GM13976 (cell line): Measurements from ENCODE around the gene MRPS23.

Experiments used
- DNase-seq: peaks from one replicate; pipeline ENCODE4 v3.0.0; 2012; ENCODE audit warnings: low spot score
- in situ Hi-C: fragments of 300-500 bp; cut with MboI; formaldehyde crosslinking; loops from one replicate; pipeline ENCODE4 v1.12.0; 2022; ENCODE audit warnings: low sequenced_read_pairs, mixed read lengths, inconsistent platforms; ENCODE audit not compliant: unreplicated experiment
- TF ChIP-seq, protein P1 (sequence below): IDR thresholded peaks from 2 replicates; pipeline ENCODE4 v1.5.1; 2012; ENCODE audit warnings: borderline replicate concordance, mild to moderate bottlenecking; ENCODE audit not compliant: insufficient read depth; ENCODE audit errors: extremely low read depth, missing control alignments, control extremely low read depth

The MRPS23 gene

GRCh38 chr17:57877803-57878377 lies 28.0 kb upstream of the MRPS23 start:
- DNase-seq: no peak
- in situ Hi-C loops: no loop called here
- TF ChIP-seq, protein P1, sequence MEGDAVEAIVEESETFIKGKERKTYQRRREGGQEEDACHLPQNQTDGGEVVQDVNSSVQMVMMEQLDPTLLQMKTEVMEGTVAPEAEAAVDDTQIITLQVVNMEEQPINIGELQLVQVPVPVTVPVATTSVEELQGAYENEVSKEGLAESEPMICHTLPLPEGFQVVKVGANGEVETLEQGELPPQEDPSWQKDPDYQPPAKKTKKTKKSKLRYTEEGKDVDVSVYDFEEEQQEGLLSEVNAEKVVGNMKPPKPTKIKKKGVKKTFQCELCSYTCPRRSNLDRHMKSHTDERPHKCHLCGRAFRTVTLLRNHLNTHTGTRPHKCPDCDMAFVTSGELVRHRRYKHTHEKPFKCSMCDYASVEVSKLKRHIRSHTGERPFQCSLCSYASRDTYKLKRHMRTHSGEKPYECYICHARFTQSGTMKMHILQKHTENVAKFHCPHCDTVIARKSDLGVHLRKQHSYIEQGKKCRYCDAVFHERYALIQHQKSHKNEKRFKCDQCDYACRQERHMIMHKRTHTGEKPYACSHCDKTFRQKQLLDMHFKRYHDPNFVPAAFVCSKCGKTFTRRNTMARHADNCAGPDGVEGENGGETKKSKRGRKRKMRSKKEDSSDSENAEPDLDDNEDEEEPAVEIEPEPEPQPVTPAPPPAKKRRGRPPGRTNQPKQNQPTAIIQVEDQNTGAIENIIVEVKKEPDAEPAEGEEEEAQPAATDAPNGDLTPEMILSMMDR: no peak

- no peak for DNase-seq
- in situ Hi-C loops: no loop called here
- TF ChIP-seq, protein P1: no peak
Observed at GRCh38 chr17:57876866-57877237, 27.0 kb upstream of the MRPS23 start.

GRCh38 chr17:57876023-57876865 lies 26.4 kb upstream of the MRPS23 start:
- no peak for DNase-seq
- TF ChIP-seq, protein P1: no peak
- in situ Hi-C loops: no loop called here

GRCh38 chr17:57875290-57876022 lies 25.6 kb upstream of the MRPS23 start:
- in situ Hi-C loops: no loop called here
- TF ChIP-seq, protein P1: no peak
- DNase-seq: no peak

GRCh38 chr17:57874434-57875289 lies 24.8 kb upstream of the MRPS23 start:
- in situ Hi-C loops: no loop called here
- DNase-seq: no peak
- TF ChIP-seq, protein P1: no peak

GRCh38 chr17:57874058-57874419 lies 24.2 kb upstream of the MRPS23 start:
- TF ChIP-seq, protein P1: no peak
- no peak for DNase-seq
- in situ Hi-C loops: no loop called here
